Anterior cingulate cortex (tissue), 58 donors: ENCODE measurements around the gene TRIM40.

Experiments used
- DNase-seq, 58 donors: peaks; one replicate each; lab custom pipeline; 2025; lab: John Stamatoyannopoulos, UW

The TRIM40 gene

DNA sequence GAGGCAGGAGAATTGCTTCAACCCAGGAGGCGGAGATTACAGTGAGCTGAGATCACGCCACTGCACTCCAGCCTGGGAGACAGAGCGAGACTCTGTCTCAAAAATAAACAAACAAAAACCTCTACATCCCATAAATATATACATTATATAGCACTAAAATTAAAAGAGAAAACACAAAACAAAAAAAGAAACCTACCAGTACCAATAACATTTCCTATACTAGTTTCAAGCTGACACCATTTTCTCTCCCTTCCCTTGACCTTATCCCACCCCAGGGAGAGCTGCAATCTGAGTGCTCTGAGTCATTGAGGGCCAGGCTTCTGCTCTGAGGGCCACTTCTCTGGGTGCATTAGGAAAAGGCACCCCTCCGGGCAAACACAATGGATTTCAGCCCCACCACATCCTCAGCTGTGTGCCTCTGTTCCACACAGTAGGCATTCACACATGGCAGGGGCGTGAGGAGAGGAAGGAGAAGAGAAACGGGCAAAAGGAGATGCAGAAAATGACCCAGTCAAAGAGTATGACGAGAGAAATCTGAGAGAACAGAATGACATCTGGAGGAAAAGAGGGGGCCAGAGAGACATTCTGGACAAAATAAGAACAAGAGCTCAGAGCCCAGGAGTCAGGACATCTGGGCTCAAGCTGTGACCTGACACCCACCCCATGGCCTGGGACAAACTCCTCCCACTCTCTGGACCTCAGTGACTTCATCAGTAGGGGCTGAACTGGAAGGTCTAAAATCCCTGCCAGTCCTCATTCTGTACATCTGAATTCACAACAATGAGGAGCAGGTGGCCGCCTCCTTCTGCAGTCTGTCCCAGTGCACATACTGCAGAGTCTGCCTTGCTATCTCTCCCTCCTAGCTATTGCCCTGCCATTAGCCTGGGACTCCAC lies 59.1 kb downstream of the TRIM40 start:
- no peak for DNase-seq

DNA sequence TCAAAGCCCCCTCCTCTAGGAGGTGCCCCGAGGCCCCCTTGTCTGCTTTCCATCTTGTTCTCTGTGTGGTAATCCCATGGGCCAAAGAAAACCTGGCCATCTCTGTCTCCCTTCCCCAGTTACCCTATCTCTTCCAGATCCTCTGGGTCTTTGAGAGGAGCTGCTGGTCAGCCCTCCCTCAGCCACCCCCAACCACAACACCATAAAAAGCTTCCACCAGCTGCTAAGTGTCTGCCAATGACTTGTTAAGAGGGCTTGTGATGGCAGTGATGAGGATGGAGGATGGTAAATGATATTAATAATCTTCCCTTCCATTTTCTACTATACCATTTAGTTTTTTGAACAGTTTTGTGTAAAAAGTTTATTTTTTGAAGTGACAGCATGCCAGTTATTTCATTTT lies 60.0 kb downstream of the TRIM40 start:
- no peak for DNase-seq

DNA sequence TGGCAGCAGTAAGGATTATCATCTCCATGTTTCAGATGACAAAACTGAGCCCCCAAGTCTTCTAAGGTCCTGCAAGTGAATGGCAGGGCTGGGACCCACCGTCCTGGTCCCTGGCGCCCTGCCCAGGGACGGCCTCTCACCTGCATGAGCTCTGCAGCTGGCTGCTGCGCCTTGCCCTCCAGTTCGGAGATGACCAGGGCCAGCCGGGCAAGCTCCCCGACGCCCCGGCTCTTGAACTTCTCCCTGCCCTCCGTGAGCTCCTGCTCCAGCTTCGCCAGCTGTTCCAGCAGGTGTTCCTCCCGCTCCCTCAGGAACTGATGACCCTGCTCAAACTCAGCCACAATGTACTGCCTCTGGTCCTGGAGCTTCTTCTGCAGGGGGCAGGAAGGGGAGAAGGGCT lies 60.4 kb downstream of the TRIM40 start:
- no peak for DNase-seq
